OCI-LY1 (cell line): ENCODE results near the gene PAX5.

Source experiments
- H2AFZ ChIP-seq: fragments of 200-600 bp; sonication (generic), shearing (Covaris generic); 2 replicates; pipeline ENCODE4 v1.6.0; 2014; ENCODE audit warnings: antibody characterized with exemption, mild to moderate bottlenecking, low read length
- H3F3A ChIP-seq: fragments of 200-600 bp; sonication (generic), shearing (Covaris generic); 2 replicates; pipeline ENCODE4 v1.6.0; 2014; ENCODE audit warnings: mild to moderate bottlenecking, antibody characterized with exemption, low read length, moderate library complexity; ENCODE audit not compliant: insufficient read depth
- H3K27ac ChIP-seq: fragments of 200-600 bp; sonication (generic); 2 replicates; pipeline ENCODE4 v1.5.1; 2014; ENCODE audit warnings: low read length, mixed run types, mild to moderate bottlenecking, low read depth; ENCODE audit not compliant: poor library complexity, severe bottlenecking
- H3K27me3 ChIP-seq: fragments of 200-600 bp; sonication (generic); 2 replicates; pipeline ENCODE4 v1.6.0; 2014; ENCODE audit warnings: antibody characterized with exemption, mild to moderate bottlenecking, low read length, moderate library complexity; ENCODE audit not compliant: insufficient read depth
- H3K36me3 ChIP-seq: fragments of 200-600 bp; sonication (generic); 2 replicates; pipeline ENCODE4 v1.6.1; 2014; ENCODE audit warnings: mild to moderate bottlenecking, antibody characterized with exemption, low read length, moderate library complexity, mixed read lengths; ENCODE audit not compliant: insufficient read depth
- H3K4me1 ChIP-seq: fragments of 200-600 bp; sonication (generic); 2 replicates; pipeline ENCODE4 v1.5.1; 2014; ENCODE audit warnings: mild to moderate bottlenecking, low read length, moderate library complexity; ENCODE audit not compliant: insufficient read depth, severe bottlenecking
- H3K4me2 ChIP-seq: fragments of 200-600 bp; sonication (generic), shearing (Covaris generic); 2 replicates; pipeline ENCODE4 v1.6.1; 2014; ENCODE audit warnings: low read length
- H3K4me3 ChIP-seq: fragments of 200-600 bp; sonication (generic); 2 replicates; pipeline ENCODE4 v1.5.1; 2014; ENCODE audit warnings: low read length, low read depth, mild to moderate bottlenecking, mixed read lengths; ENCODE audit not compliant: poor library complexity, severe bottlenecking
- H3K79me2 ChIP-seq: fragments of 200-600 bp; shearing (Covaris generic); 2 replicates; pipeline ENCODE4 v1.6.1; 2016; ENCODE audit warnings: mixed run types, low read length, mixed read lengths; ENCODE audit not compliant: insufficient read depth
- H3K9ac ChIP-seq: fragments of 200-600 bp; sonication (generic), shearing (Covaris generic); 2 replicates; pipeline ENCODE4 v1.6.1; 2014; ENCODE audit warnings: mild to moderate bottlenecking, low read length, mixed read lengths
- H3K9me2 ChIP-seq: fragments of 200-600 bp; sonication (generic), shearing (Covaris generic); 2 replicates; pipeline ENCODE4 v1.6.1; 2014; ENCODE audit warnings: low read depth, mild to moderate bottlenecking, low read length, mixed read lengths
- H3K9me3 ChIP-seq: fragments of 200-600 bp; shearing (Covaris generic); 2 replicates; pipeline ENCODE4 v1.6.1; 2014; ENCODE audit warnings: low read length, mixed read lengths
- H4K20me1 ChIP-seq: fragments of 200-600 bp; sonication (generic), shearing (Covaris generic); 2 replicates; pipeline ENCODE4 v1.6.0; 2016; ENCODE audit warnings: mild to moderate bottlenecking, low read length; ENCODE audit not compliant: insufficient read depth
- CTCF ChIP-seq: fragments of 200-600 bp; sonication (generic), shearing (Covaris generic); IDR thresholded peaks from 2 replicates; pipeline ENCODE4 v1.5.1; 2017; ENCODE audit warnings: mild to moderate bottlenecking, antibody characterized with exemption, low read length, moderate library complexity, mixed read lengths
- EZH2 ChIP-seq: fragments of 200-600 bp; sonication (generic), shearing (Covaris generic); IDR thresholded peaks from 2 replicates; pipeline ENCODE4 v1.8.0; 2017; ENCODE audit warnings: borderline replicate concordance, mixed run types, mild to moderate bottlenecking, antibody characterized with exemption, low read length, moderate library complexity, mixed read lengths

PAX5 gene

DNA sequence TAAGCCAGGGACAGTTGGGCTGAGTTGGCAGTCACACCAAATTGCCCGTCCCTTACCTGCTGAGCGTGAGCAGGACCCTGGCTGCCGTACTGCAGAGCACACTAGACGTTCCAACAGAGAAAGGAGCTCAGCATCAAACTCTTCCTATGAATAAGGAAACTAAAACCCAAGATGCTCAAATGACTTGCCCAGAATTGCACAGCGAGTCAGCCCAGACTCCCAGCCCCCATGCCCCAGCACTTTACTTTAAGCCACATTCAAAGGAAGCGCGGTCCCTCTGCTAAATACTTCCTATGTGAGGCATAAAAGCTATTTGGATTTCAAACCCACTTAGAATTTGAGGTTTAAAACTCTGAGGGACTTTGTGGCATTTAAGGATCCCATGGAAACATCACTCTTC is 23.9 kb downstream of the PAX5 start:
- Histone ChIP-seq H3K9me2 (no peaks in the 10 kb centered on the region), H3K4me1 (peaks cover 99% of the 10 kb centered on the region), H3K4me3 (peak overlapping the region; percentile 1), H3K27ac (peak overlapping the region; percentile 96), H4K20me1 (no peaks in the 10 kb centered on the region), H3K9ac (peak overlapping the region; percentile 23; the same call in 1 of the 2 replicates), H3K79me2 (no peaks in the 10 kb centered on the region; the same call in 1 of the 2 replicates), H3K27me3 (no peaks in the 10 kb centered on the region), H3K4me2 (peak overlapping the region; percentile 40; the same call in 1 of the 2 replicates), H3F3A (0 out of 2 replicates have a peak, but pooled peaks cover 11% of the 10 kb centered on the region), H3K36me3 (peaks cover 88% of the 10 kb centered on the region), H3K9me3 (no peaks in the 10 kb centered on the region), H2AFZ (no peak overlapping the region)
- TF ChIP-seq EZH2: no peak
- no peak for TF ChIP-seq CTCF

DNA sequence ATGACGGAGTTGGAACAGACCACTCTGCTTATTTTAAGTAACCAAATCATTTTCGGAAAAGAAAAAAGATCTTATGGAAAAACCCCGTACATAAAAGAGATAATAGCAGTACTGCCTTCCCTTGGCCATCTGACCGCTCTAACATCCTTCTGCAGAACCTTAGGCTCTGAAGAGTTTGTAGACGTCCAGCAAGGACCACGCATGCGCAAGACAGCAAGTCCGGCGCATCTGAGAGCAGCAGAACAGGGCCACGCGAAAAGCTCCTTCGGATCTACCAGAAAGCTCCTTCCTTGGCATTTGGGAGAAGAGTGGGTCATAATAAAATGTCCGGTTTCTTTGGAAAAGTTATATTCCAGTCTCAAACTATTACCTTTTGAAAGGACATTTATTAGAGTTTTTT is 26.8 kb downstream of the PAX5 start:
- H2AFZ ChIP-seq: no peak overlapping the region
- H3K4me2 ChIP-seq: peak overlapping the region; percentile 54; the same call in 1 of the 2 replicates
- H3K36me3 ChIP-seq: peaks cover 79% of the 10 kb centered on the region; the same call in 1 of the 2 replicates
- H3K27ac ChIP-seq: peak overlapping the region; percentile 96
- H3K27me3 ChIP-seq: no peaks in the 10 kb centered on the region
- TF ChIP-seq CTCF (no peak), EZH2 (no peak)
- H3K9ac ChIP-seq: peak overlapping the region; percentile 9; the same call in 1 of the 2 replicates
- H3K4me3 ChIP-seq: no peak overlapping the region
- 0 out of 2 replicates have a peak, but pooled peaks cover 16% of the 10 kb centered on the region for H3F3A ChIP-seq
- no peaks in the 10 kb centered on the region for H3K9me3 ChIP-seq
- H4K20me1 ChIP-seq: no peaks in the 10 kb centered on the region
- H3K79me2 ChIP-seq: no peaks in the 10 kb centered on the region
- peaks cover 100% of the 10 kb centered on the region for H3K4me1 ChIP-seq
- no peaks in the 10 kb centered on the region for H3K9me2 ChIP-seq

- no peaks in the 10 kb centered on the region for H3K27me3 ChIP-seq
- no peaks in the 10 kb centered on the region for H3K9me3 ChIP-seq
- no peak overlapping the region for H2AFZ ChIP-seq
- H3K4me1 ChIP-seq: peaks cover 100% of the 10 kb centered on the region
- peak overlapping the region; percentile 41; the same call in 1 of the 2 replicates for H3K9ac ChIP-seq
- H4K20me1 ChIP-seq: no peaks in the 10 kb centered on the region
- H3K79me2 ChIP-seq: no peaks in the 10 kb centered on the region; the same call in 1 of the 2 replicates
- no peaks in the 10 kb centered on the region for H3K9me2 ChIP-seq
- peaks cover 76% of the 10 kb centered on the region; the same call in 1 of the 2 replicates for H3K36me3 ChIP-seq
- TF ChIP-seq CTCF (no peak), EZH2 (no peak)
- 0 out of 2 replicates have a peak, but pooled peaks cover 16% of the 10 kb centered on the region for H3F3A ChIP-seq
- H3K4me3 ChIP-seq: peak overlapping the region; percentile 27
- peak overlapping the region; percentile 54 for H3K4me2 ChIP-seq
- H3K27ac ChIP-seq: peak overlapping the region; percentile 96
Measured at GRCh38 chr9:37005517-37006140, 28.4 kb downstream of the PAX5 start.
